Stimulated activated memory B cell treated with anti-CD40 and anti-IgM and Interleukin-4, amounts not matched to agents 10 μg/mL and 1 μg/mL and 100 μg/mL, for 72 hours (primary cell): ENCODE data around the gene USP5.
"Not testable (repeated sequence)": the region's sequence is repeated elsewhere in the genome, so short reads cannot be mapped to it uniquely, and the experiment has no call there.

Source experiments
- ATAC-seq: fragments of 150-1000 bp; cut with Tn5 transposase; 2 replicates; pipeline ENCODE4 v1.10.0; 2021
- H3K27ac Mint-ChIP-seq: one replicate; pipeline ENCODE4 v1.8.0; 2022; ENCODE audit warnings: mild to moderate bottlenecking, mixed read lengths
- H3K27me3 Mint-ChIP-seq: one replicate; pipeline ENCODE4 v1.8.0; 2022; ENCODE audit warnings: mixed read lengths
- H3K36me3 Mint-ChIP-seq: one replicate; pipeline ENCODE4 v1.8.0; 2022; ENCODE audit warnings: mixed read lengths
- H3K4me1 Mint-ChIP-seq: one replicate; pipeline ENCODE4 v1.8.0; 2022; ENCODE audit warnings: mixed read lengths
- H3K4me3 Mint-ChIP-seq: one replicate; pipeline ENCODE4 v1.8.0; 2022; ENCODE audit warnings: mild to moderate bottlenecking, moderate library complexity, mixed read lengths
- H3K9me3 Mint-ChIP-seq: one replicate; pipeline ENCODE4 v1.8.0; 2022; ENCODE audit warnings: mixed read lengths

USP5 gene

GRCh38 chr12:6874015-6874368 is 22.0 kb downstream of the USP5 start:
- H3K27me3 Mint-ChIP-seq, H3K9me3 Mint-ChIP-seq, ATAC-seq: not testable (repeated sequence)
- Mint-ChIP-seq H3K4me3 (peak overlapping the region; percentile 99), H3K4me1 (peaks cover 57% of the 10 kb centered on the region), H3K36me3 (peaks cover 33% of the 10 kb centered on the region), H3K27ac (peak overlapping the region; percentile 92)

- peaks cover 18% of the 10 kb centered on the region for H3K36me3 Mint-ChIP-seq
- not testable (repeated sequence) for H3K27ac Mint-ChIP-seq, ATAC-seq, H3K9me3 Mint-ChIP-seq, H3K4me1 Mint-ChIP-seq, H3K4me3 Mint-ChIP-seq, H3K27me3 Mint-ChIP-seq
Measured at GRCh38 chr12:6879824-6880223, 27.9 kb downstream of the USP5 start.

- H3K36me3 Mint-ChIP-seq, result no peaks in the 10 kb centered on the region
- H3K4me3 Mint-ChIP-seq, result no peak overlapping the region
- no peak overlapping the region for H3K27ac Mint-ChIP-seq
- H3K4me1 Mint-ChIP-seq, result no peaks in the 10 kb centered on the region
- ATAC-seq, result no peak
- no peaks in the 10 kb centered on the region for H3K9me3 Mint-ChIP-seq
- H3K27me3 Mint-ChIP-seq, result no peaks in the 10 kb centered on the region
Measured at GRCh38 chr12:6883252-6883651, 31.3 kb downstream of the USP5 start.

GRCh38 chr12:6883683-6884082 is 31.7 kb downstream of the USP5 start:
- H3K9me3 Mint-ChIP-seq, result no peaks in the 10 kb centered on the region
- no peaks in the 10 kb centered on the region for H3K27me3 Mint-ChIP-seq
- H3K4me1 Mint-ChIP-seq, result no peaks in the 10 kb centered on the region
- no peak overlapping the region for H3K4me3 Mint-ChIP-seq
- no peak overlapping the region for H3K27ac Mint-ChIP-seq
- ATAC-seq, result no peak
- H3K36me3 Mint-ChIP-seq, result no peaks in the 10 kb centered on the region

- Mint-ChIP-seq H3K36me3 (no peaks in the 10 kb centered on the region), H3K9me3 (no peaks in the 10 kb centered on the region), H3K4me3 (no peak overlapping the region), H3K27ac (no peak overlapping the region), H3K4me1 (no peaks in the 10 kb centered on the region), H3K27me3 (no peaks in the 10 kb centered on the region)
- ATAC-seq, result no peak
Measured at GRCh38 chr12:6884539-6884938, 32.6 kb downstream of the USP5 start.

- H3K4me3 Mint-ChIP-seq, H3K27me3 Mint-ChIP-seq, H3K36me3 Mint-ChIP-seq, H3K9me3 Mint-ChIP-seq, ATAC-seq, H3K27ac Mint-ChIP-seq: not testable (repeated sequence)
- H3K4me1 Mint-ChIP-seq, result peaks cover 11% of the 10 kb centered on the region
Measured at GRCh38 chr12:6886206-6886999, 34.5 kb downstream of the USP5 start.

- no peaks in the 10 kb centered on the region for H3K36me3 Mint-ChIP-seq
- H3K9me3 Mint-ChIP-seq, result no peaks in the 10 kb centered on the region
- no peak overlapping the region for H3K4me3 Mint-ChIP-seq
- ATAC-seq, result no peak
- H3K27ac Mint-ChIP-seq, result no peak overlapping the region
- H3K4me1 Mint-ChIP-seq, result peaks cover 16% of the 10 kb centered on the region
- H3K27me3 Mint-ChIP-seq, result no peaks in the 10 kb centered on the region
Measured at GRCh38 chr12:6887460-6887859, 35.5 kb downstream of the USP5 start.

- no peak overlapping the region for H3K4me3 Mint-ChIP-seq
- no peak overlapping the region for H3K27ac Mint-ChIP-seq
- peaks cover 16% of the 10 kb centered on the region for H3K4me1 Mint-ChIP-seq
- no peaks in the 10 kb centered on the region for H3K9me3 Mint-ChIP-seq
- no peaks in the 10 kb centered on the region for H3K27me3 Mint-ChIP-seq
- H3K36me3 Mint-ChIP-seq, result no peaks in the 10 kb centered on the region
- no peak for ATAC-seq
Measured at GRCh38 chr12:6888360-6888759, 36.4 kb downstream of the USP5 start.

GRCh38 chr12:6888794-6889193 is 36.8 kb downstream of the USP5 start:
- H3K9me3 Mint-ChIP-seq, H3K27me3 Mint-ChIP-seq, H3K4me3 Mint-ChIP-seq, H3K27ac Mint-ChIP-seq, ATAC-seq, H3K36me3 Mint-ChIP-seq: not testable (repeated sequence)
- peaks cover 16% of the 10 kb centered on the region for H3K4me1 Mint-ChIP-seq

GRCh38 chr12:6889775-6890573 is 38.0 kb downstream of the USP5 start:
- ATAC-seq, result not testable (repeated sequence)

GRCh38 chr12:6890789-6891645 is 39.1 kb downstream of the USP5 start:
- Mint-ChIP-seq H3K4me3 (peak overlapping the region; percentile 84), H3K36me3 (no peaks in the 10 kb centered on the region), H3K4me1 (peaks cover 16% of the 10 kb centered on the region), H3K27me3 (no peaks in the 10 kb centered on the region), H3K9me3 (no peaks in the 10 kb centered on the region), H3K27ac (peak overlapping the region; percentile 93)
- ATAC-seq, result peak; percentile 98

More at GRCh38 chr12:6889775-6890573, 38.0 kb downstream of the USP5 start:
- H3K36me3 Mint-ChIP-seq, H3K27me3 Mint-ChIP-seq, H3K9me3 Mint-ChIP-seq: not testable (repeated sequence)
- H3K27ac Mint-ChIP-seq, result peak overlapping the region; percentile 93
- H3K4me1 Mint-ChIP-seq, result peaks cover 16% of the 10 kb centered on the region
- peak overlapping the region; percentile 84 for H3K4me3 Mint-ChIP-seq

- peak overlapping the region; percentile 84 for H3K4me3 Mint-ChIP-seq
- no peak for ATAC-seq
- peak overlapping the region; percentile 93 for H3K27ac Mint-ChIP-seq
- H3K36me3 Mint-ChIP-seq, result no peaks in the 10 kb centered on the region
- H3K27me3 Mint-ChIP-seq, result no peaks in the 10 kb centered on the region
- H3K9me3 Mint-ChIP-seq, result no peaks in the 10 kb centered on the region
- H3K4me1 Mint-ChIP-seq, result peaks cover 16% of the 10 kb centered on the region
Measured at GRCh38 chr12:6891646-6892001, 39.7 kb downstream of the USP5 start.

- not testable (repeated sequence) for H3K36me3 Mint-ChIP-seq, H3K27me3 Mint-ChIP-seq, H3K4me3 Mint-ChIP-seq, ATAC-seq, H3K27ac Mint-ChIP-seq, H3K9me3 Mint-ChIP-seq
- H3K4me1 Mint-ChIP-seq, result peaks cover 16% of the 10 kb centered on the region
Measured at GRCh38 chr12:6892683-6893082, 40.7 kb downstream of the USP5 start.

GRCh38 chr12:6894321-6894720 is 42.4 kb downstream of the USP5 start:
- Mint-ChIP-seq H3K4me3 (no peak overlapping the region), H3K27me3 (no peaks in the 10 kb centered on the region), H3K27ac (no peak overlapping the region), H3K36me3 (no peaks in the 10 kb centered on the region), H3K4me1 (peaks cover 17% of the 10 kb centered on the region), H3K9me3 (no peaks in the 10 kb centered on the region)
- ATAC-seq, result no peak

GRCh38 chr12:6896846-6897435 is 45.0 kb downstream of the USP5 start:
- H3K36me3 Mint-ChIP-seq, result no peaks in the 10 kb centered on the region
- peaks cover 7% of the 10 kb centered on the region for H3K4me1 Mint-ChIP-seq
- no peaks in the 10 kb centered on the region for H3K27me3 Mint-ChIP-seq
- no peak overlapping the region for H3K4me3 Mint-ChIP-seq
- H3K27ac Mint-ChIP-seq, result no peak overlapping the region
- no peak for ATAC-seq
- no peaks in the 10 kb centered on the region for H3K9me3 Mint-ChIP-seq
